MCF 10A (cell line): ENCODE results near the gene STEAP1B. TPM values are rescaled to one million over a fixed set of nuclear protein-coding genes. Genes with fewer than 3 reads are reported as not detected.

Experiments
- BruUV-seq: library from RNA; stranded (reverse); fragments of 400-500 nt; replicated peaks from 2 replicates; lab custom pipeline; 2021; lab: Mats Ljungman, UMichigan
- CTCF ChIA-PET: fragments of 300-600 bp; sonication (Branson Sonifier 250); formaldehyde crosslinking; extraction: SDS; loops from one replicate; lab custom pipeline; 2021; ENCODE audit warnings: antibody characterized with exemption, inconsistent platforms; lab: Yijun Ruan, JAX
- POLR2A ChIA-PET: fragments of 300-600, 350-650 bp; sonication (Branson Sonifier 250); formaldehyde crosslinking; extraction: SDS; loops from one replicate; lab custom pipeline; 2020; ENCODE audit warnings: antibody characterized with exemption, inconsistent platforms; lab: Yijun Ruan, JAX
- DNase-seq: peaks from one replicate; pipeline ENCODE4 v3.0.0-alpha.2; 2018; ENCODE audit not compliant: unreplicated experiment
- H3K27ac Mint-ChIP-seq: one replicate; pipeline ENCODE4 v1.8.0; 2022; ENCODE audit warnings: mild to moderate bottlenecking, low read depth, mixed read lengths; ENCODE audit not compliant: unreplicated experiment
- H3K27me3 Mint-ChIP-seq: one replicate; pipeline ENCODE4 v1.8.0; 2022; ENCODE audit warnings: mixed read lengths; ENCODE audit not compliant: insufficient read depth, unreplicated experiment
- H3K36me3 Mint-ChIP-seq: one replicate; pipeline ENCODE4 v1.8.0; 2022; ENCODE audit warnings: mild to moderate bottlenecking, moderate library complexity, mixed read lengths; ENCODE audit not compliant: insufficient read depth, unreplicated experiment
- H3K4me1 Mint-ChIP-seq: one replicate; pipeline ENCODE4 v1.8.0; 2022; ENCODE audit warnings: mixed read lengths; ENCODE audit not compliant: insufficient read depth, unreplicated experiment
- H3K4me3 Mint-ChIP-seq: one replicate; pipeline ENCODE4 v1.8.0; 2022; ENCODE audit warnings: mild to moderate bottlenecking, moderate library complexity, mixed read lengths; ENCODE audit not compliant: unreplicated experiment
- H3K9me3 Mint-ChIP-seq: one replicate; pipeline ENCODE4 v1.8.0; 2022; ENCODE audit warnings: mixed read lengths; ENCODE audit not compliant: unreplicated experiment
- CTCF ChIP-seq: fragments of 200-600 bp; IDR thresholded peaks from one replicate; pipeline ENCODE4 v1.8.0; 2022; ENCODE audit warnings: antibody characterized with exemption, mild to moderate bottlenecking; ENCODE audit not compliant: unreplicated experiment
- intact Hi-C: fragments of 100-400 bp; cut with micrococcal nuclease; formaldehyde crosslinking; loops from 2 replicates; pipeline ENCODE4 v1.14.1; 2022
- total RNA-seq: library from RNA; stranded (reverse); gene quantifications from 2 replicates; pipeline ENCODE4 v1.2.3, GENCODE V29; 2022

STEAP1B gene
- total RNA-seq, 1 experiment from 2014 or later = not detected

GRCh38 chr7:22476824-22477223 is 23.2 kb downstream of the STEAP1B start:
- ChIA-PET CTCF (interaction anchor here (1.0 kb wide), 1 partner anchor 367 kb away, joined by 6 read pairs; no protein-coding TSS in a partner anchor), POLR2A (interaction anchor here (1.0 kb wide), 1 partner anchor 394 kb away, joined by 3 read pairs; no protein-coding TSS in a partner anchor)
- Mint-ChIP-seq H3K4me3 (no peak overlapping the region), H3K27me3 (no peaks in the 10 kb centered on the region), H3K9me3 (no peaks in the 10 kb centered on the region), H3K4me1 (no peaks in the 10 kb centered on the region), H3K36me3 (no peaks in the 10 kb centered on the region), H3K27ac (no peak overlapping the region)
- no TSS peak for BruUV-seq
- intact Hi-C loops = no loop called here
- no peak for TF ChIP-seq CTCF
- DNase-seq = no peak

GRCh38 chr7:22474645-22475044 is 25.3 kb downstream of the STEAP1B start:
- CTCF ChIA-PET = interaction anchor here (0.7 to 1.4 kb wide), 2 partner anchors 22 to 364 kb away, joined by 3 to 10 read pairs; no protein-coding TSS in a partner anchor
- DNase-seq = no peak
- no peaks in the 10 kb centered on the region for H3K36me3 Mint-ChIP-seq

GRCh38 chr7:22470981-22471380 is 29.0 kb downstream of the STEAP1B start:
- no TSS peak for BruUV-seq
- Mint-ChIP-seq H3K27ac (no peak overlapping the region), H3K4me1 (no peaks in the 10 kb centered on the region), H3K4me3 (no peak overlapping the region), H3K27me3 (no peaks in the 10 kb centered on the region), H3K9me3 (no peaks in the 10 kb centered on the region), H3K36me3 (no peaks in the 10 kb centered on the region)
- no peak for DNase-seq
- POLR2A ChIA-PET = no interaction called here
- intact Hi-C loops = no loop called here
- TF ChIP-seq CTCF = no peak
- CTCF ChIA-PET = interaction anchor here (1.1 kb wide), 1 partner anchor 70 kb away, joined by 4 read pairs; no protein-coding TSS in a partner anchor

More at GRCh38 chr7:22474645-22475044, 25.3 kb downstream of the STEAP1B start:
- Mint-ChIP-seq H3K4me3 (no peak overlapping the region), H3K4me1 (no peaks in the 10 kb centered on the region), H3K27me3 (no peaks in the 10 kb centered on the region), H3K27ac (no peak overlapping the region), H3K9me3 (no peaks in the 10 kb centered on the region)
- BruUV-seq = no TSS peak
- intact Hi-C loops = no loop called here
- POLR2A ChIA-PET = no interaction called here
- no peak for TF ChIP-seq CTCF

- no peak overlapping the region for H3K4me3 Mint-ChIP-seq
- intact Hi-C loops = no loop called here
- BruUV-seq = no TSS peak
- no peaks in the 10 kb centered on the region for H3K36me3 Mint-ChIP-seq
- ChIA-PET POLR2A (interaction anchor here (0.9 kb wide), 2 partner anchors 9 to 317 kb away, joined by 3 read pairs; no protein-coding TSS in a partner anchor), CTCF (interaction anchor here (0.8 to 2.0 kb wide), 3 partner anchors 17 to 360 kb away, joined by 3 to 10 read pairs (median 3); no protein-coding TSS in a partner anchor)
- TF ChIP-seq CTCF = no peak
- H3K4me1 Mint-ChIP-seq = no peaks in the 10 kb centered on the region
- DNase-seq = no peak
- H3K27ac Mint-ChIP-seq = no peak overlapping the region
- H3K27me3 Mint-ChIP-seq = no peaks in the 10 kb centered on the region
- H3K9me3 Mint-ChIP-seq = no peaks in the 10 kb centered on the region
Observed at GRCh38 chr7:22469371-22470143, 30.4 kb downstream of the STEAP1B start.
